K562 (cell line): Measurements from ENCODE around the gene GGNBP2. TPM values are rescaled to one million over a fixed set of nuclear protein-coding genes. Genes with fewer than 3 reads are reported as not detected.

ENCODE experiments used
- CTCFL ChIP-seq: IDR thresholded peaks from 2 replicates; pipeline ENCODE4 v1.6.1; 2011; ENCODE audit warnings: borderline replicate concordance, low read depth, mild to moderate bottlenecking, moderate library complexity, low read length; ENCODE audit not compliant: insufficient read depth, poor library complexity, severe bottlenecking
- ETV1 ChIP-seq: fragments of 450-650 bp; conservative IDR thresholded peaks from 2 replicates; pipeline ENCODE4 v1.6.1; 2016; ENCODE audit warnings: missing genetic modification characterization, control low read depth, low read depth, missing compliant biosample characterization
- KLF1 ChIP-seq: fragments of 450-650 bp; IDR thresholded peaks from 2 replicates; pipeline ENCODE4 v1.6.1; 2016; ENCODE audit warnings: missing genetic modification characterization, missing compliant biosample characterization
- MAFF ChIP-seq: IDR thresholded peaks from 2 replicates; pipeline ENCODE4 v1.6.1; 2012; ENCODE audit warnings: low read length, improper control_type of control experiment
- MAX ChIP-seq: sonication (generic); formaldehyde crosslinking; IDR thresholded peaks from 2 replicates; pipeline ENCODE4 v1.9.0; 2022; ENCODE audit warnings: mild to moderate bottlenecking, missing genetic modification reagents
- PTTG1 ChIP-seq: fragments of 450-650 bp; IDR thresholded peaks from 2 replicates; pipeline ENCODE4 v1.6.1; 2016; ENCODE audit warnings: low read depth, mild to moderate bottlenecking, missing genetic modification characterization, missing compliant biosample characterization
- RCOR1 ChIP-seq, 2 experiments: IDR thresholded peaks; 2 replicates each; pipeline ENCODE4 v1.6.1; 2012; ENCODE audit warnings: low read depth in 2 of 2, low read length in 2 of 2, borderline replicate concordance in 1 of 2, improper control_type of control experiment in 1 of 2
- SMARCB1 ChIP-seq: IDR thresholded peaks from 2 replicates; pipeline ENCODE4 v1.6.1; 2011; ENCODE audit warnings: improper control_type of control experiment, low read depth; ENCODE audit not compliant: insufficient read length
- SMARCC2 ChIP-seq: fragments of 450-650 bp; IDR thresholded peaks from 2 replicates; pipeline ENCODE4 v1.6.1; 2017; ENCODE audit warnings: antibody characterized with exemption, moderate library complexity, mild to moderate bottlenecking, low read depth
- TAF1 ChIP-seq: IDR thresholded peaks from 2 replicates; pipeline ENCODE4 v1.6.1; 2011; ENCODE audit warnings: mild to moderate bottlenecking, low read length, moderate library complexity; ENCODE audit not compliant: insufficient read depth, control insufficient read depth, severe bottlenecking; ENCODE audit errors: extremely low read depth
- ZBTB1 ChIP-seq: sonication (generic); formaldehyde crosslinking; IDR thresholded peaks from 2 replicates; pipeline ENCODE4 v1.8.1; 2023; ENCODE audit warnings: missing genetic modification reagents, low read depth, mild to moderate bottlenecking, borderline replicate concordance
- ZNF282 ChIP-seq: sonication (generic); formaldehyde crosslinking; IDR thresholded peaks from 2 replicates; pipeline ENCODE4 v1.8.1; 2023; ENCODE audit warnings: missing genetic modification reagents
- ZNF639 ChIP-seq, 2 experiments: fragments of 200-800 bp in 1 of 2; sonication (Bioruptor generic) in 1 of 2; sonication (generic) in 1 of 2; formaldehyde crosslinking in 1 of 2; IDR thresholded peaks in 1 of 2; conservative IDR thresholded peaks in 1 of 2; 2 replicates each; pipeline versions ENCODE4 v1.5.0 to v1.6.1; 2016 to 2020; ENCODE audit warnings: missing compliant biosample characterization in 1 of 2, missing genetic modification characterization in 1 of 2, missing genetic modification reagents in 1 of 2
- ZNF77 ChIP-seq: fragments of 250-450 bp; sonication (Bioruptor Pico); IDR thresholded peaks from 2 replicates; pipeline ENCODE4 v1.5.0; 2020
- polyA plus RNA-seq, 8 experiments: library from polyadenylated mRNA; depleted of rRNA in 4 of 8; stranded (reverse) in 5 of 8; unstranded in 3 of 8; fragments of >200 nt; fragmentation: Nextera tagmentation in 2 of 8; fragmentation: Illumina TruSeq in 1 of 8; extraction: Ambion mirVana in 2 of 8; extraction: Trizol in 1 of 8; gene quantifications; 2 replicates each; pipeline versions ENCODE4 v1.2.1 to v1.2.3, GENCODE V29; 2011 to 2014; ENCODE audit warnings: inconsistent platforms in 1 of 8, missing spikeins in 1 of 8
- total RNA-seq, 7 experiments: library from RNA; depleted of rRNA in 6 of 7; stranded (reverse); fragments of >200 nt in 6 of 7; fragmentation: Illumina TruSeq in 2 of 7; extraction: Trizol in 2 of 7; gene quantifications; 2 replicates each; pipeline versions ENCODE4 v1.2.1 to v1.2.3, GENCODE V29; 2011 to 2021; ENCODE audit warnings: low replicate concordance in 1 of 7
- TF ChIP-seq, protein P1 (sequence below): fragments of 250-450 bp; sonication (Bioruptor Pico); IDR thresholded peaks from 2 replicates; pipeline ENCODE4 v1.8.0; 2022; ENCODE audit warnings: moderate library complexity, mild to moderate bottlenecking, inconsistent platforms
- TF ChIP-seq, protein P2 (sequence below): fragments of 250-450 bp; sonication (Bioruptor Pico); IDR thresholded peaks from 2 replicates; pipeline ENCODE4 v1.6.1; 2021; ENCODE audit warnings: mild to moderate bottlenecking
- TF ChIP-seq, protein P3 (sequence below), 2 experiments: fragments of 150-350 bp in 1 of 2; IDR thresholded peaks; 2 replicates each; pipeline ENCODE4 v1.6.1; 2012 to 2016; ENCODE audit warnings: low read depth in 2 of 2, low read length in 2 of 2, mild to moderate bottlenecking in 1 of 2, moderate library complexity in 1 of 2

GGNBP2 gene
- total and polyA plus RNA-seq, 9 of the 15 experiments (the other 6 are each of a cell fraction or from before 2014, with no cell fraction given), result 35.7 to 96.6 (median 64.1) TPM

DNA sequence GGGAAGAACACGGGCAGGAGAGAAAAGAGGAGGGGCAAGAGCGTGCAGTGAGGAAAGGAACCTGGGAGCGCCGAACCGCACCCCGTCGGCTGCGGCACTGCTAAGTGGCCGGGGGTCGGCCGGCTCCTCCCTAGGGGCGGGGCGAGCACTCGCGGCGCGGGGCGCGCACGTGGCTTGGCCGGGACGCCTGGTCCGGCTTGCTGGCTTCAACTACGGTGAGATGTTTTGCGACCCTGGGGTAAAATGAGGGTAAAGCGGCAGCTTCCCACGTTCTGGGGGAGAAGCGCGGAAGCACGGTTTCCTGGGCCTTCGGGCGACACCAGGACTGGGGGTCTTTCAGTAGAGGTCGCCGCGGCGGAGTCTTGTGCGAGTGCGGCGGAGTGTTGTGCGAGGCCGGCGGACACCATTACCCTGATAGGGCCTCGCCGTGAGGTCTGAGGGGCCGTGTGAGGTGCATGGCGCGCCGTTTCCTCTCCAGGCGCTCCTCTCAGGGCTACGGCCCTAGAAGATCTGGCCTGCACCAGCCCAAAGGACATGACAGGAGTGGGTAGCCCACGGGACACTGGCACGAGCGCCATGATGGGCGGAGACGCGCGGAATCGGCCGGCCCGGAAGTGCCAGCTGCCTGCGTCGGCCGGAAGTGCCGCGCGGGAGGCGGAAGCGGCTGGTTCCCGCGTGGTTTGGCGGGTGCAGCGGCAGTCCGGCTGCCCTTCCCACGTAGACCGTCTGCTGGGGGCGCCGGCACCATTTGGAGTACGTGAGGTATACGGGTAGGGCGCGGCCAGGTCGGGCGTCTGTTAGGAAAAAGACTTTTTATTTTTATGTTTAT is 9.7 kb upstream of the GGNBP2 start, which contains the start of the genes MYO19 and PIGW (continued):
- TF ChIP-seq MAFF, result peak; percentile 27; the same call in 1 of the 2 replicates
- TF ChIP-seq ETV1 (tag), result peak; percentile 94
- TF ChIP-seq, protein P1, sequence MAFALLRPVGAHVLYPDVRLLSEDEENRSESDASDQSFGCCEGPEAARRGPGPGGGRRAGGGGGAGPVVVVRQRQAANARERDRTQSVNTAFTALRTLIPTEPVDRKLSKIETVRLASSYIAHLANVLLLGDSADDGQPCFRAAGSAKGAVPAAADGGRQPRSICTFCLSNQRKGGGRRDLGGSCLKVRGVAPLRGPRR (CRISPR knock-in tag), result no peak
- TF ChIP-seq, protein P2, sequence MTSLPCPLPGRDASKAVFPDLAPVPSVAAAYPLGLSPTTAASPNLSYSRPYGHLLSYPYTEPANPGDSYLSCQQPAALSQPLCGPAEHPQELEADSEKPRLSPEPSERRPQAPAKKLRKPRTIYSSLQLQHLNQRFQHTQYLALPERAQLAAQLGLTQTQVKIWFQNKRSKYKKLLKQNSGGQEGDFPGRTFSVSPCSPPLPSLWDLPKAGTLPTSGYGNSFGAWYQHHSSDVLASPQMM (CRISPR knock-in tag), result no peak
- no peak for TF ChIP-seq SMARCB1
- TF ChIP-seq MAX, result peak; percentile 96
- 0 out of 2 replicates have a peak, but pooled peaks have one; percentile 49 for TF ChIP-seq ZNF282 (CRISPR knock-in tag)
- peak; percentile 92 for TF ChIP-seq TAF1
- peak; percentile 95 for TF ChIP-seq KLF1
- TF ChIP-seq PTTG1, result no peak
- TF ChIP-seq ZNF639 (CRISPR knock-in tag; conservative IDR thresholded peaks at IDR 0.05 in 1 of 2, IDR thresholded peaks at IDR 0.05 in 1 of 2), result peak in 1 of 2 experiments; percentile 14; a peak in 1 of 4 replicates
- TF ChIP-seq RCOR1 (IDR thresholded peaks at IDR 0.05; ENCODE audit: borderline replicate concordance in 1 of 2, low read depth in 2 of 2, low read length in 2 of 2), result no peak
- 0 out of 2 replicates have a peak, but pooled peaks have one; percentile 42 for TF ChIP-seq ZNF77
- peak; percentile 35 for TF ChIP-seq CTCFL
- TF ChIP-seq SMARCC2, result no peak
- TF ChIP-seq, protein P3, sequence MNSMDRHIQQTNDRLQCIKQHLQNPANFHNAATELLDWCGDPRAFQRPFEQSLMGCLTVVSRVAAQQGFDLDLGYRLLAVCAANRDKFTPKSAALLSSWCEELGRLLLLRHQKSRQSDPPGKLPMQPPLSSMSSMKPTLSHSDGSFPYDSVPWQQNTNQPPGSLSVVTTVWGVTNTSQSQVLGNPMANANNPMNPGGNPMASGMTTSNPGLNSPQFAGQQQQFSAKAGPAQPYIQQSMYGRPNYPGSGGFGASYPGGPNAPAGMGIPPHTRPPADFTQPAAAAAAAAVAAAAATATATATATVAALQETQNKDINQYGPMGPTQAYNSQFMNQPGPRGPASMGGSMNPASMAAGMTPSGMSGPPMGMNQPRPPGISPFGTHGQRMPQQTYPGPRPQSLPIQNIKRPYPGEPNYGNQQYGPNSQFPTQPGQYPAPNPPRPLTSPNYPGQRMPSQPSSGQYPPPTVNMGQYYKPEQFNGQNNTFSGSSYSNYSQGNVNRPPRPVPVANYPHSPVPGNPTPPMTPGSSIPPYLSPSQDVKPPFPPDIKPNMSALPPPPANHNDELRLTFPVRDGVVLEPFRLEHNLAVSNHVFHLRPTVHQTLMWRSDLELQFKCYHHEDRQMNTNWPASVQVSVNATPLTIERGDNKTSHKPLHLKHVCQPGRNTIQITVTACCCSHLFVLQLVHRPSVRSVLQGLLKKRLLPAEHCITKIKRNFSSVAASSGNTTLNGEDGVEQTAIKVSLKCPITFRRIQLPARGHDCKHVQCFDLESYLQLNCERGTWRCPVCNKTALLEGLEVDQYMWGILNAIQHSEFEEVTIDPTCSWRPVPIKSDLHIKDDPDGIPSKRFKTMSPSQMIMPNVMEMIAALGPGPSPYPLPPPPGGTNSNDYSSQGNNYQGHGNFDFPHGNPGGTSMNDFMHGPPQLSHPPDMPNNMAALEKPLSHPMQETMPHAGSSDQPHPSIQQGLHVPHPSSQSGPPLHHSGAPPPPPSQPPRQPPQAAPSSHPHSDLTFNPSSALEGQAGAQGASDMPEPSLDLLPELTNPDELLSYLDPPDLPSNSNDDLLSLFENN (IDR thresholded peaks at IDR 0.05; ENCODE audit: low read depth in 2 of 2, low read length in 2 of 2), result 0 out of 4 replicates have a peak, but pooled peaks of 1 of the 2 experiments have one; percentile 17
- TF ChIP-seq ZBTB1, result no peak
